IMR-90 (cell line): Measurements from ENCODE around the gene C4orf33. TPM values are rescaled to one million over a fixed set of nuclear protein-coding genes. Genes with fewer than 3 reads are reported as not detected.

Experiments used
- ATAC-seq: fragments of 200-7000 bp; cut with Tn5 transposase; 2 replicates; pipeline ENCODE4 v1.9.1; 2020; ENCODE audit warnings: low read depth, mild to moderate bottlenecking, moderate library complexity
- BruUV-seq: library from RNA; stranded (reverse); fragments of 400-500 nt; replicated peaks from 2 replicates; lab custom pipeline; 2021; lab: Mats Ljungman, UMichigan
- CTCF ChIA-PET: fragments of 300-600 bp; formaldehyde crosslinking; extraction: SDS; loops from one replicate; lab custom pipeline; 2021; ENCODE audit warnings: antibody characterized with exemption; lab: Yijun Ruan, JAX
- POLR2A ChIA-PET: fragments of 300-600 bp; sonication (Branson Sonifier 250); formaldehyde crosslinking; loops from one replicate; lab custom pipeline; 2022; ENCODE audit warnings: antibody characterized with exemption; ENCODE audit not compliant: unreplicated experiment; lab: Charles Lee
- DNase-seq: peaks from one replicate; pipeline ENCODE4 v3.0.0; 2013
- H2AFZ ChIP-seq: replicated peaks from 2 replicates; pipeline ENCODE3; 2013; ENCODE audit warnings: low read length, mild to moderate bottlenecking; ENCODE audit not compliant: poor library complexity
- H2AK5ac ChIP-seq: 2 replicates; pipeline ENCODE4 v1.6.1; 2013; ENCODE audit warnings: low read depth, low read length, inconsistent platforms
- H2AK9ac ChIP-seq: replicated peaks from 2 replicates; pipeline ENCODE3; 2013; ENCODE audit warnings: mild to moderate bottlenecking, low read depth, low read length, moderate library complexity; ENCODE audit not compliant: poor library complexity
- H2BK120ac ChIP-seq: 2 replicates; pipeline ENCODE4 v1.6.1; 2013; ENCODE audit warnings: low read depth, low read length, inconsistent platforms
- H2BK15ac ChIP-seq: 3 replicates; pipeline ENCODE4 v1.6.1; 2013; ENCODE audit warnings: low read depth, low read length, inconsistent platforms
- H2BK20ac ChIP-seq: 2 replicates; pipeline ENCODE4 v1.6.1; 2013; ENCODE audit warnings: low read depth, mild to moderate bottlenecking, inconsistent platforms, low read length, moderate library complexity
- H2BK5ac ChIP-seq: 2 replicates; pipeline ENCODE4 v1.6.1; 2013; ENCODE audit warnings: mild to moderate bottlenecking, low read depth, low read length, inconsistent platforms; ENCODE audit not compliant: poor library complexity, severe bottlenecking
- H3K14ac ChIP-seq: replicated peaks from 2 replicates; pipeline ENCODE4 v1.6.1; 2013; ENCODE audit warnings: low read depth, low read length, inconsistent platforms
- H3K18ac ChIP-seq: 2 replicates; pipeline ENCODE4 v1.6.1; 2013; ENCODE audit warnings: low read depth, low read length, control low read depth
- H3K23ac ChIP-seq: 2 replicates; pipeline ENCODE4 v1.6.1; 2013; ENCODE audit warnings: low read depth, low read length, inconsistent platforms
- H3K27ac ChIP-seq: 2 replicates; pipeline ENCODE4 v1.5.1; 2013; ENCODE audit warnings: mild to moderate bottlenecking, control low read depth, low read length; ENCODE audit not compliant: insufficient read depth
- H3K27me3 ChIP-seq: 2 replicates; pipeline ENCODE4 v1.6.1; 2013; ENCODE audit warnings: low read length; ENCODE audit not compliant: control insufficient read depth, insufficient read depth
- H3K36me3 ChIP-seq: 2 replicates; pipeline ENCODE4 v1.6.1; 2013; ENCODE audit warnings: low read length, mixed read lengths; ENCODE audit not compliant: control insufficient read depth, insufficient read depth
- H3K4ac ChIP-seq: 2 replicates; pipeline ENCODE4 v1.6.1; 2013; ENCODE audit warnings: low read depth, low read length, inconsistent platforms
- H3K4me1 ChIP-seq: 2 replicates; pipeline ENCODE4 v1.6.1; 2013; ENCODE audit warnings: low read length, mixed read lengths; ENCODE audit not compliant: control insufficient read depth, insufficient read depth
- H3K4me2 ChIP-seq: 2 replicates; pipeline ENCODE4 v1.6.1; 2013; ENCODE audit warnings: low read depth, mild to moderate bottlenecking, control low read depth, low read length, moderate library complexity
- H3K4me3 ChIP-seq: 2 replicates; pipeline ENCODE4 v1.5.1; 2013; ENCODE audit warnings: low read depth, mild to moderate bottlenecking, control low read depth, low read length, moderate library complexity; ENCODE audit not compliant: insufficient read depth
- H3K56ac ChIP-seq: 2 replicates; pipeline ENCODE4 v1.6.1; 2013; ENCODE audit warnings: low read length, inconsistent platforms; ENCODE audit not compliant: insufficient read depth; ENCODE audit errors: extremely low read depth
- H3K79me1 ChIP-seq, 2 experiments: 2 replicates each; pipeline ENCODE4 v1.6.1; 2013; ENCODE audit warnings: low read length in 2 of 2, inconsistent platforms in 1 of 2, low read depth in 1 of 2
- H3K9ac ChIP-seq: 2 replicates; pipeline ENCODE4 v1.6.1; 2013; ENCODE audit warnings: low read depth, low read length, control low read depth
- H3K9me1 ChIP-seq: 2 replicates; pipeline ENCODE4 v1.6.1; 2013; ENCODE audit warnings: low read length, inconsistent platforms; ENCODE audit not compliant: insufficient read depth
- H3K9me3 ChIP-seq: 2 replicates; pipeline ENCODE4 v1.6.1; 2013; ENCODE audit warnings: low read length; ENCODE audit not compliant: control insufficient read depth, insufficient read depth
- H4K20me1 ChIP-seq: 2 replicates; pipeline ENCODE4 v1.6.1; 2013; ENCODE audit warnings: low read length, inconsistent platforms; ENCODE audit not compliant: insufficient read depth
- H4K5ac ChIP-seq: 2 replicates; pipeline ENCODE4 v1.6.1; 2013; ENCODE audit warnings: mild to moderate bottlenecking, low read depth, low read length, control low read depth
- H4K8ac ChIP-seq, 2 experiments: 2 replicates each; pipeline ENCODE4 v1.6.1; 2013; ENCODE audit warnings: low read depth in 2 of 2, low read length in 2 of 2, control low read depth in 1 of 2, inconsistent platforms in 1 of 2
- H4K91ac ChIP-seq: 2 replicates; pipeline ENCODE4 v1.6.1; 2013; ENCODE audit warnings: low read depth, low read length, inconsistent platforms; ENCODE audit not compliant: insufficient read depth
- BHLHE40 ChIP-seq: fragments of 150-350 bp; IDR thresholded peaks from 2 replicates; pipeline ENCODE4 v1.6.1; 2016; ENCODE audit warnings: mild to moderate bottlenecking, low read depth, low read length
- CHD1 ChIP-seq: IDR thresholded peaks from 2 replicates; pipeline ENCODE4 v1.6.1; 2012; ENCODE audit warnings: low read depth, low read length, improper control_type of control experiment
- ELK1 ChIP-seq: fragments of 150-350 bp; IDR thresholded peaks from 2 replicates; pipeline ENCODE4 v1.6.1; 2016; ENCODE audit warnings: low read depth, mild to moderate bottlenecking, low read length, moderate library complexity, borderline replicate concordance
- MAFK ChIP-seq: IDR thresholded peaks from 2 replicates; pipeline ENCODE4 v1.6.1; 2012; ENCODE audit warnings: low read depth, low read length, improper control_type of control experiment
- MXI1 ChIP-seq: IDR thresholded peaks from 2 replicates; pipeline ENCODE4 v1.6.1; 2012; ENCODE audit warnings: low read depth, mild to moderate bottlenecking, low read length, moderate library complexity, borderline replicate concordance
- NFE2L2 ChIP-seq: fragments of 150-350 bp; IDR thresholded peaks from 2 replicates; pipeline ENCODE4 v1.6.1; 2016; ENCODE audit warnings: low read depth, mild to moderate bottlenecking, low read length
- RCOR1 ChIP-seq: IDR thresholded peaks from 2 replicates; pipeline ENCODE4 v1.6.1; 2012; ENCODE audit warnings: mild to moderate bottlenecking, low read length, improper control_type of control experiment; ENCODE audit not compliant: insufficient replicate concordance
- RFX5 ChIP-seq: IDR thresholded peaks from 2 replicates; pipeline ENCODE4 v1.8.0; 2012; ENCODE audit warnings: low read depth, mild to moderate bottlenecking, low read length, moderate library complexity
- SMC3 ChIP-seq: fragments of 150-350 bp; IDR thresholded peaks from 2 replicates; pipeline ENCODE4 v1.6.1; 2016; ENCODE audit warnings: low read depth, mild to moderate bottlenecking, antibody characterized with exemption, low read length, moderate library complexity
- USF2 ChIP-seq: fragments of 150-350 bp; IDR thresholded peaks from 2 replicates; pipeline ENCODE4 v1.6.1; 2017; ENCODE audit warnings: mild to moderate bottlenecking, antibody characterized with exemption, low read length, low read depth
- dilution Hi-C: fragments of 300-500 bp; cut with HindIII; formaldehyde crosslinking; loops from one replicate; pipeline ENCODE4 v1.14.3; 2018; ENCODE audit warnings: low sequenced_read_pairs; ENCODE audit not compliant: unreplicated experiment
- in situ Hi-C: fragments of 300-500 bp; cut with MboI; formaldehyde crosslinking; loops from 3 replicates; pipeline ENCODE4 v1.14.3; 2019; ENCODE audit warnings: low sequenced_read_pairs, inconsistent platforms, mixed read lengths
- intact Hi-C: fragments of 100-400 bp; cut with micrococcal nuclease; formaldehyde crosslinking; loops from 2 replicates; pipeline ENCODE4 v1.10.0; 2022
- polyA plus RNA-seq, 3 experiments: library from polyadenylated mRNA; depleted of rRNA; stranded (reverse); fragments of >200 nt; gene quantifications; 2 replicates each; pipeline ENCODE4 v1.2.3, GENCODE V29; 2012; ENCODE audit warnings: low replicate concordance in 1 of 3
- total RNA-seq: library from RNA; depleted of rRNA; stranded (reverse); fragments of >200 nt; gene quantifications from 2 replicates; pipeline ENCODE4 v1.2.3, GENCODE V29; 2012

Gene C4orf33
- total and polyA plus RNA-seq, 2 of the 4 experiments (the other 2 are of a cell fraction) = 4.7 to 5.3 TPM

- no peak overlapping the region for H3K4me2 ChIP-seq
- H4K20me1 ChIP-seq = no peaks in the 10 kb centered on the region
- dilution Hi-C loops (no loop called here), in situ Hi-C loops (no loop called here), intact Hi-C loops (no loop called here)
- H2AFZ ChIP-seq = no peak overlapping the region
- H3K9me1 ChIP-seq = no peaks in the 10 kb centered on the region
- no peak overlapping the region for H3K23ac ChIP-seq
- H2BK5ac ChIP-seq = no peak overlapping the region
- no peak overlapping the region for H3K4ac ChIP-seq
- no peak overlapping the region for H3K27ac ChIP-seq
- H2AK9ac ChIP-seq = no peak overlapping the region
- DNase-seq (no peak), ATAC-seq (no peak)
- no TSS peak for BruUV-seq
- no peak overlapping the region for H3K18ac ChIP-seq
- no peaks in the 10 kb centered on the region for H3K4me1 ChIP-seq
- no peak overlapping the region for H2BK120ac ChIP-seq
- H2BK15ac ChIP-seq = no peak overlapping the region
- H3K9ac ChIP-seq = no peak overlapping the region
- no peak overlapping the region for H3K4me3 ChIP-seq
- CTCF ChIA-PET = no interaction called here
- no peaks in the 10 kb centered on the region for H3K27me3 ChIP-seq
- H3K36me3 ChIP-seq = no peaks in the 10 kb centered on the region
- no peak overlapping the region for H4K5ac ChIP-seq
- POLR2A ChIA-PET = no interaction called here
- TF ChIP-seq BHLHE40 = no peak
- no peak for TF ChIP-seq MXI1
- TF ChIP-seq RFX5 = no peak
- no peak for TF ChIP-seq USF2
- TF ChIP-seq RCOR1 = no peak
- no peak for TF ChIP-seq ELK1
- no peak for TF ChIP-seq MAFK
- no peak for TF ChIP-seq SMC3
- TF ChIP-seq NFE2L2 = no peak
- no peak for TF ChIP-seq CHD1
- no peak overlapping the region for H2AK5ac ChIP-seq
- no peak overlapping the region for H3K14ac ChIP-seq
- H2BK20ac ChIP-seq = no peak overlapping the region
- H3K79me1 ChIP-seq = no peaks in the 10 kb centered on the region
- H3K9me3 ChIP-seq = no peaks in the 10 kb centered on the region
- H4K91ac ChIP-seq = no peak overlapping the region
- no peak overlapping the region for H4K8ac ChIP-seq
- H3K56ac ChIP-seq = no peak overlapping the region
These were observed 66.5 kb downstream of the C4orf33 start for GRCh38 chr4:129162450-129162849.
